ENCODE data around the gene CRY1.

CRY1 gene

DNA sequence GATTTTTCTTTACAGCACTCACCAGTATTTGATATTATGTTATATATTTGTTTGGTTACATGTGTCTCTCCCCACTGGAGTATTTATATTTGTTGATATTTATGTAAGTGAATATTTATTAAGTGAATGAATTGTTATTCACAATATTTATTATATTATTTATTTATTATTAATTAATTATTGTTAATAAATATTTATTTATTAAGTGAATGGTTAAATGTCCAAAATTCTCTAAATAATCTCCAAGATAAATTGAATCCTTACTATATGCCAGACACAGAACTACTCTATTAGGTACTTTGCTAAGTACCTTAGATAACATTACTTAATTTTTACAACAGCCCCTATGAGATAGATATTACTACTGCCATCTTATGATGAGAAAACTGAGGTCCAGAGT, 10.2 kb upstream of the CRY1 start:
- in situ Hi-C loops (cut with HindIII; ENCODE audit: low sequenced_read_pairs), result no loop called here
- TF ChIP-seq, protein P1, sequence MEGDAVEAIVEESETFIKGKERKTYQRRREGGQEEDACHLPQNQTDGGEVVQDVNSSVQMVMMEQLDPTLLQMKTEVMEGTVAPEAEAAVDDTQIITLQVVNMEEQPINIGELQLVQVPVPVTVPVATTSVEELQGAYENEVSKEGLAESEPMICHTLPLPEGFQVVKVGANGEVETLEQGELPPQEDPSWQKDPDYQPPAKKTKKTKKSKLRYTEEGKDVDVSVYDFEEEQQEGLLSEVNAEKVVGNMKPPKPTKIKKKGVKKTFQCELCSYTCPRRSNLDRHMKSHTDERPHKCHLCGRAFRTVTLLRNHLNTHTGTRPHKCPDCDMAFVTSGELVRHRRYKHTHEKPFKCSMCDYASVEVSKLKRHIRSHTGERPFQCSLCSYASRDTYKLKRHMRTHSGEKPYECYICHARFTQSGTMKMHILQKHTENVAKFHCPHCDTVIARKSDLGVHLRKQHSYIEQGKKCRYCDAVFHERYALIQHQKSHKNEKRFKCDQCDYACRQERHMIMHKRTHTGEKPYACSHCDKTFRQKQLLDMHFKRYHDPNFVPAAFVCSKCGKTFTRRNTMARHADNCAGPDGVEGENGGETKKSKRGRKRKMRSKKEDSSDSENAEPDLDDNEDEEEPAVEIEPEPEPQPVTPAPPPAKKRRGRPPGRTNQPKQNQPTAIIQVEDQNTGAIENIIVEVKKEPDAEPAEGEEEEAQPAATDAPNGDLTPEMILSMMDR (IDR thresholded peaks at IDR 0.05; ENCODE audit: low read depth, low read length, missing control alignments), result no peak
- H3K4me3 ChIP-seq (ENCODE audit: low read depth, low read length), result no peak overlapping the region
- no peak for DNase-seq (ENCODE audit: low read depth)

DNA sequence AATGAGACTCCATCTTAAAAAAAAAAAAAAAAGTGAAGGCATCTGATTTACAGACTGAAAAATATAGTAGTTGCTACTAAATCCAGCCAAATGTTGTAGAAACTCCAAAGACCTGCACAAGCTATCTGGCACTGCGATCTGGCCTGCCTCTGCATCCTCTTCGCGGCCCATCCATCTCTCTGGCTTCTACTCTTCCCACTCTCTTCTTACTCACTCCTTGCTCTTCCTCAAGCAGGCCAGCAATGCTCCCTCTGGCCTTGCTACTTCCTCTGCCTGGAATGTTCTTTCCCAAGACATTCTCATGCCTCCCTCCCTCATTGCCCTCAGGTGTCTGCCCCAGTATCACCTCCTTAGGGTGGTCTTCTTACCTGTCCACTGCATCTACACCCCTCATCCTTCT, 9.7 kb upstream of the CRY1 start:
- in situ Hi-C loops (cut with HindIII; ENCODE audit: low sequenced_read_pairs), result no loop called here
- TF ChIP-seq, protein P1 (IDR thresholded peaks at IDR 0.05; ENCODE audit: low read depth, low read length, missing control alignments), result no peak
- no peak overlapping the region for H3K4me3 ChIP-seq (ENCODE audit: low read depth, low read length)
- DNase-seq (ENCODE audit: low read depth), result no peak

DNA sequence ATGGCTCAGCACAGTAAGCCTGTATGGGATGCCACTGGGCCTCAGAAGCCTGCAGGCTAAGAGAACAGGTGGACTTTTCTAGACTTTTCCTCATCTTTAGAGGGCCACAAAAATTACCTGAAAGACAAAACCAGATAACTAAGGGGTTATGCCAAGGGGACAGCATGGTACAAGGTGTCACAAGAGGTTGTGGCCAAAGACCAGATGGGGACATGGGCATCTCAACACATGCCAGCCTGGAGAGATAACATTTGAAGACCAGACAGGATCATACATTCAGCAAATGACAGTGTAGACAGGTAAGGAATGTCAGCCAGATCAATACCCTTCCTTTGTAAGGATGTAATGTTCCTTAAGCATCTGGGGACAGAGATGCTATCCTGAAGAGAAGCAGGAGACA, 8.9 kb upstream of the CRY1 start:
- no peak overlapping the region for H3K4me3 ChIP-seq (ENCODE audit: low read depth, low read length)
- in situ Hi-C loops (cut with HindIII; ENCODE audit: low sequenced_read_pairs), result no loop called here
- TF ChIP-seq, protein P1 (IDR thresholded peaks at IDR 0.05; ENCODE audit: low read depth, low read length, missing control alignments), result no peak
- DNase-seq (ENCODE audit: low read depth), result no peak

DNA sequence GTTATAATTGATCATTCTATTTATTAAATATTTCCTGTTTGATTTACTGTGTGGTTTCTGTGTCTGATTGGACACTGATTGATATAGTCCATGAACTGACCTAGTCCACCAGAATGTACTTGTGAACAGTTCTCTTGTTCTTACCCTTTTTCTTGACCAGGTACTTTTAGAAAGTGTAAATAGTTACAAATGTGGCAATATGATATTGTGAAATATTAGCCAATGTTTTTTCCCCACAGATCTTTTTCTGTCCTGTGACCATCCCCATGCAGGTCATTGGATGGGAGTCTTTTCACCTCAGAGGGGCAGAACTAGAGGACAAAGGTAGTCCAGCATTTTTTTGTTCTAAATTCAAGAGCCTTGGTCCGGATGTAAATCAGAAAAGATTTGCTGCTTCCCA, 8.3 kb upstream of the CRY1 start:
- in situ Hi-C loops (cut with HindIII; ENCODE audit: low sequenced_read_pairs), result no loop called here
- TF ChIP-seq, protein P1 (IDR thresholded peaks at IDR 0.05; ENCODE audit: low read depth, low read length, missing control alignments), result no peak
- no peak overlapping the region for H3K4me3 ChIP-seq (ENCODE audit: low read depth, low read length)
- DNase-seq (ENCODE audit: low read depth), result no peak

DNA sequence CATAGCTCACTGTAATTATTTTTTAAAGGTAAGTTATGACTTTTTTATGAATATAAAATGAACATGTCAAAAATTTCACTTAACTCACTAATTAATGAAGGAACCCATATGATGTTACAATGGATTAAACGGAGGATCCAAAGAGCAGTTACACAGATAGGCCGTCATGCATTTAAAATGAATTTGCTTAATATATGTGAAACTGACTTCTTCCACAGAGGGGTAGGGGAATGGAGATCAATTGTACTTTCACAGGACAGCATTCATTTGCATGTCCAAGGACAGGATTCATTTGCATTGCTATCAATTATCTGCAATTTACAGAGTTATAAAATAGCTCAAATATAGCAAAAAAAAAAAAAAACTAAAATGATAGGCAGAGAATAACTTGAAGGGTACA, 6.6 kb upstream of the CRY1 start:
- no peak for DNase-seq (ENCODE audit: low read depth)
- in situ Hi-C loops (cut with HindIII; ENCODE audit: low sequenced_read_pairs), result no loop called here
- TF ChIP-seq, protein P1 (IDR thresholded peaks at IDR 0.05; ENCODE audit: low read depth, low read length, missing control alignments), result no peak
- H3K4me3 ChIP-seq (ENCODE audit: low read depth, low read length), result no peak overlapping the region

DNA sequence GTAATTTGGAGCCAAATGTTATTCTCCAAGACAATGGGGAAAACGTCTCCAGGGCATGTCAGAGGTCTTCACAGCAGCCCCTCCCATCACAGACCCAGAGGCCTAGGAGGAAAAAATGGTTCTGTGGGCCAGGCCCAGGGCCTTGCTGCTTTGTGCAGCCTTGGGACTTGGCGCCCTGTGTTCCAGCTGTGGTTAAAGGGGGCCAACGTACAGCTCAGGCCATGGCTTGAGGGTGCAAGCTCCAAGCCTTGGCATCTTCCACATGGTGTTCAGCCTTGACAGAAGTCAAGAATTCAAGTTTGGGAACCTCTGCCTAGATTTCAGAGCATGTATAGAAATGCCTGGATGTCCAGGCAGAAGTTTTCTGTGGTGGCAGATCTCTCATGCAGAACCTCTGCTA, 3.2 kb upstream of the CRY1 start:
- no peak for DNase-seq (ENCODE audit: low read depth)
- H3K4me3 ChIP-seq (ENCODE audit: low read depth, low read length), result no peak overlapping the region
- in situ Hi-C loops (cut with HindIII; ENCODE audit: low sequenced_read_pairs), result no loop called here
- TF ChIP-seq, protein P1 (IDR thresholded peaks at IDR 0.05; ENCODE audit: low read depth, low read length, missing control alignments), result no peak

DNA sequence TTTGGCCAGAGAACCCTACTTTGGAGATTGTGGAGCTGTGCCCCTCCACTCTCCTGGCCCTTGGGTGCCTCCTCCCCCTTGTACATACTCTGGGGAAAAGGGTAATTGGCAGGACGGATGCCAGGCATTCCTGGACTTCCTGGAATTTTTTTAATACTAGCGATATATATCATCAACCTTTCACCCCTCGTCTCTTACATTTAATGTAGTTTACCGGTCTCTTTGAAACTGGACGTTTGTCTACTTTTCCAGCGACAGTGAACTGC, 767 bp upstream of the CRY1 start:
- DNase-seq (ENCODE audit: low read depth), result peak; percentile 16
- in situ Hi-C loops (cut with HindIII; ENCODE audit: low sequenced_read_pairs), result no loop called here
- peak overlapping the region; percentile 95 for H3K4me3 ChIP-seq (ENCODE audit: low read depth, low read length)
- TF ChIP-seq, protein P1 (IDR thresholded peaks at IDR 0.05; ENCODE audit: low read depth, low read length, missing control alignments), result no peak

Data from astrocyte of the cerebellum (primary cell).